K562 (cell line): ENCODE data around the gene SLC1A5. TPM values are rescaled to one million over a fixed set of nuclear protein-coding genes. Genes with fewer than 3 reads are reported as not detected.
A peak's percentile ranks its signal among the peaks of the same experiment; 100 is the strongest.

ENCODE experiments used
- ATAC-seq: fragments of 200-7000 bp; cut with Tn5 transposase; 3 replicates; pipeline ENCODE4 v1.9.1; 2020; ENCODE audit warnings: moderate library complexity
- BruUV-seq: library from RNA; stranded (reverse); fragments of 400-500 nt; replicated peaks from 2 replicates; lab custom pipeline; 2021; lab: Mats Ljungman, UMichigan
- CTCF ChIA-PET: fragments of 300-600 bp; formaldehyde crosslinking; extraction: SDS; loops from one replicate; lab custom pipeline; 2021; ENCODE audit warnings: low intra/inter-chr PET ratio; lab: Yijun Ruan, JAX
- POLR2A ChIA-PET: fragments of 300-600, 350-650 bp; sonication (Branson Sonifier 250); formaldehyde crosslinking; extraction: SDS; loops from one replicate; lab custom pipeline; 2021; ENCODE audit warnings: antibody characterized with exemption, inconsistent platforms; lab: Yijun Ruan, JAX
- DNase-seq, 4 experiments: peaks; one replicate each; pipeline versions ENCODE4 v3.0.0 to v3.0.0-alpha.2; 2011 to 2018; ENCODE audit warnings: low spot score in 3 of 4, mixed read lengths in 3 of 4; ENCODE audit errors: extremely low read depth in 1 of 4
- FAIRE-seq: peaks from 2 replicates; lab custom pipeline; 2011; peaks lifted over from hg19 to GRCh38; lab: Jason Lieb, UNC
- H2AFZ ChIP-seq: 2 replicates; pipeline ENCODE4 v1.6.0; 2011; ENCODE audit warnings: low read depth, low read length, control low read depth, inconsistent platforms
- H3K27ac ChIP-seq: fragments of 200-600 bp; 3 replicates; pipeline ENCODE4 v1.8.0; 2011; ENCODE audit warnings: low read depth, mild to moderate bottlenecking, control low read depth, inconsistent platforms, low read length, moderate library complexity, mixed read lengths; ENCODE audit errors: extremely low read depth
- H3K27me3 ChIP-seq, 2 experiments: fragments of 300-600 bp in 1 of 2; 2 replicates in 1 of 2; 3 replicates in 1 of 2; pipeline versions ENCODE4 v1.6.0 to v1.8.0; 2011; ENCODE audit warnings: inconsistent platforms in 2 of 2, low read length in 2 of 2, mild to moderate bottlenecking in 1 of 2, mixed read lengths in 1 of 2, moderate library complexity in 1 of 2; ENCODE audit not compliant: control insufficient read depth in 2 of 2, insufficient read depth in 2 of 2
- H3K36me3 ChIP-seq: fragments of 300-600 bp; 3 replicates; pipeline ENCODE4 v1.8.0; 2011; ENCODE audit warnings: mild to moderate bottlenecking, low read length, inconsistent platforms; ENCODE audit not compliant: control insufficient read depth, insufficient read depth
- H3K4me1 ChIP-seq, 2 experiments: fragments of 200-600 bp in 1 of 2; replicated peaks in 1 of 2; 2 replicates in 1 of 2; 3 replicates in 1 of 2; pipeline versions ENCODE4 v1.5.1 to v1.8.0; 2011; ENCODE audit warnings: inconsistent platforms in 2 of 2, low read length in 2 of 2, mild to moderate bottlenecking in 1 of 2, mixed read lengths in 1 of 2, moderate library complexity in 1 of 2; ENCODE audit not compliant: control insufficient read depth in 2 of 2, insufficient read depth in 2 of 2
- H3K4me2 ChIP-seq: 2 replicates; pipeline ENCODE4 v1.6.1; 2011; ENCODE audit warnings: low read length, control low read depth, inconsistent platforms, mixed read lengths; ENCODE audit not compliant: insufficient read depth
- H3K4me3 ChIP-seq: fragments of 200-600 bp; sonication (generic), shearing (Covaris generic); 2 replicates; pipeline ENCODE4 v1.5.1; 2016; ENCODE audit warnings: control low read depth, inconsistent platforms
- H3K79me2 ChIP-seq: fragments of 200-600 bp; 3 replicates; pipeline ENCODE4 v1.8.0; 2011; ENCODE audit warnings: low read length, inconsistent platforms; ENCODE audit not compliant: control insufficient read depth, insufficient read depth
- H3K9ac ChIP-seq, 2 experiments: 2 replicates each; pipeline versions ENCODE4 v1.6.0 to v1.6.1; 2011; ENCODE audit warnings: low read depth in 2 of 2, low read length in 2 of 2, control low read depth in 1 of 2, inconsistent platforms in 1 of 2, mild to moderate bottlenecking in 1 of 2, mixed read lengths in 1 of 2; ENCODE audit not compliant: insufficient read depth in 1 of 2
- H3K9me1 ChIP-seq: one replicate; pipeline ENCODE4 v1.6.0; 2011; ENCODE audit warnings: inconsistent platforms, mild to moderate bottlenecking, low read length, moderate library complexity; ENCODE audit not compliant: control insufficient read depth, insufficient read depth
- H3K9me3 ChIP-seq: replicated peaks from 2 replicates; pipeline ENCODE4 v1.5.1; 2011; ENCODE audit warnings: low read depth, low read length, inconsistent platforms; ENCODE audit not compliant: control insufficient read depth, insufficient read depth
- H4K20me1 ChIP-seq: replicated peaks from 2 replicates; pipeline ENCODE4 v1.6.1; 2011; ENCODE audit warnings: low read length, inconsistent platforms, mixed read lengths; ENCODE audit not compliant: control insufficient read depth, insufficient read depth
- ARNT ChIP-seq, 2 experiments: fragments of 450-650 bp; IDR thresholded peaks; 2 replicates each; pipeline ENCODE4 v1.6.1; 2016; ENCODE audit warnings: mild to moderate bottlenecking in 1 of 2
- CXXC5 ChIP-seq: fragments of 250-450 bp; sonication (Bioruptor Pico); IDR thresholded peaks from 2 replicates; pipeline ENCODE4 v1.8.0; 2022; ENCODE audit warnings: inconsistent platforms, mild to moderate bottlenecking, moderate library complexity
- E2F5 ChIP-seq: sonication (generic); formaldehyde crosslinking; IDR thresholded peaks from 2 replicates; pipeline ENCODE4 v1.8.0; 2022; ENCODE audit warnings: mild to moderate bottlenecking, missing genetic modification reagents
- ELF4 ChIP-seq: fragments of 450-650 bp; formaldehyde crosslinking; IDR thresholded peaks from 2 replicates; pipeline ENCODE4 v1.4.0; 2022; ENCODE audit warnings: missing genetic modification characterization
- FOXA1 ChIP-seq: fragments of 450-650 bp; IDR thresholded peaks from 2 replicates; pipeline ENCODE4 v1.6.1; 2016; ENCODE audit warnings: mild to moderate bottlenecking, borderline replicate concordance
- MLLT1 ChIP-seq, 2 experiments: fragments of 450-650 bp; IDR thresholded peaks; 2 replicates each; pipeline ENCODE4 v1.6.1; 2016
- NR1H2 ChIP-seq: sonication (generic); formaldehyde crosslinking; IDR thresholded peaks from 2 replicates; pipeline ENCODE4 v1.4.0; 2020; ENCODE audit warnings: mild to moderate bottlenecking, missing genetic modification reagents
- PTBP1 ChIP-seq: fragments of 200-400 bp; formaldehyde crosslinking; IDR thresholded peaks from 2 replicates; pipeline ENCODE4 v1.6.1; 2017; ENCODE audit warnings: low read depth, low read length
- SRSF7 ChIP-seq: fragments of 200-400 bp; formaldehyde crosslinking; optimal IDR thresholded peaks from 2 replicates; pipeline ENCODE3; 2017; ENCODE audit warnings: mild to moderate bottlenecking, low read depth, low read length
- TAF1 ChIP-seq: IDR thresholded peaks from 2 replicates; pipeline ENCODE4 v1.6.1; 2011; ENCODE audit warnings: mild to moderate bottlenecking, low read length, moderate library complexity; ENCODE audit not compliant: insufficient read depth, control insufficient read depth, severe bottlenecking; ENCODE audit errors: extremely low read depth
- TCF3 ChIP-seq: sonication (generic); formaldehyde crosslinking; IDR thresholded peaks from 2 replicates; pipeline ENCODE4 v1.4.0; 2020; ENCODE audit warnings: mild to moderate bottlenecking, missing genetic modification reagents
- TEAD4 ChIP-seq, 2 experiments: sonication (generic) in 1 of 2; formaldehyde crosslinking in 1 of 2; IDR thresholded peaks; 2 replicates each; pipeline versions ENCODE4 v1.6.1 to v1.8.0; 2012 to 2022; ENCODE audit warnings: borderline replicate concordance in 1 of 2, inconsistent platforms in 1 of 2, low read length in 1 of 2, mild to moderate bottlenecking in 1 of 2, missing genetic modification reagents in 1 of 2
- XRCC4 ChIP-seq: IDR thresholded peaks from one replicate; pipeline ENCODE4 v1.6.1; 2011; ENCODE audit not compliant: insufficient read depth, insufficient read length; ENCODE audit errors: extremely low read depth
- ZNF280A ChIP-seq: fragments of 450-650 bp; IDR thresholded peaks from 2 replicates; pipeline ENCODE4 v1.6.1; 2018; ENCODE audit warnings: mild to moderate bottlenecking, low read depth; ENCODE audit not compliant: partially characterized antibody
- ZNF449 ChIP-seq: fragments of 250-450 bp; sonication (Bioruptor Pico); IDR thresholded peaks from 2 replicates; pipeline ENCODE4 v1.8.0; 2022; ENCODE audit warnings: moderate library complexity, mild to moderate bottlenecking, inconsistent platforms
- WGBS: fragments of 100-300 bp; shearing (Covaris generic); methylation state at CpG from one replicate; pipeline ENCODE4 v1.1.6; 2016; ENCODE audit warnings: low coverage, mixed read lengths; ENCODE audit not compliant: insufficient coverage; ENCODE audit errors: missing lambda C conversion rate; 5-methylcytosine and 5-hydroxymethylcytosine counted together
- in situ Hi-C: fragments of 300-500 bp; cut with MboI; formaldehyde crosslinking; loops from 4 replicates; pipeline ENCODE4 v1.15.0; 2018; ENCODE audit warnings: inconsistent platforms, mixed read lengths
- intact Hi-C: fragments of 100-400 bp; cut with micrococcal nuclease; formaldehyde crosslinking; loops from 2 replicates; pipeline ENCODE4 v1.14.2; 2022
- polyA plus RNA-seq, 8 experiments: library from polyadenylated mRNA; depleted of rRNA in 4 of 8; stranded (reverse) in 5 of 8; unstranded in 3 of 8; fragments of >200 nt; fragmentation: Nextera tagmentation in 2 of 8; fragmentation: Illumina TruSeq in 1 of 8; extraction: Ambion mirVana in 2 of 8; extraction: Trizol in 1 of 8; gene quantifications; 2 replicates each; pipeline versions ENCODE4 v1.2.1 to v1.2.3, GENCODE V29; 2011 to 2014; ENCODE audit warnings: inconsistent platforms in 1 of 8, missing spikeins in 1 of 8
- total RNA-seq, 7 experiments: library from RNA; depleted of rRNA in 6 of 7; stranded (reverse); fragments of >200 nt in 6 of 7; fragmentation: Illumina TruSeq in 2 of 7; extraction: Trizol in 2 of 7; gene quantifications; 2 replicates each; pipeline versions ENCODE4 v1.2.1 to v1.2.3, GENCODE V29; 2011 to 2021; ENCODE audit warnings: low replicate concordance in 1 of 7

The SLC1A5 gene
- total and polyA plus RNA-seq, 9 of the 15 experiments (the other 6 are each of a cell fraction or from before 2014, with no cell fraction given): 31.2 to 417 (median 134) TPM

GRCh38 chr19:46785980-46786235 lies 2.5 kb downstream of the SLC1A5 start:
- in situ Hi-C loops (no loop called here), intact Hi-C loops (loop anchor here (5.0 kb wide), 1 partner anchor 41 kb away; no protein-coding TSS in a partner anchor)
- ChIA-PET POLR2A (interaction anchor here (0.5 to 5.9 kb wide), 21 partner anchors 8 to 863 kb away, joined by 3 to 89 read pairs (median 6); partner anchors contain the start of gene AP2S1), CTCF (no interaction called here)
- DNase-seq: no peak
- peak overlapping the region; percentile 91 for H3K4me3 ChIP-seq
- no peak for ATAC-seq
- H3K27me3 ChIP-seq: no peaks in the 10 kb centered on the region
- BruUV-seq: no TSS peak
- no peaks in the 10 kb centered on the region for H3K9me3 ChIP-seq
- peak overlapping the region; percentile 92 for H3K4me2 ChIP-seq
- no peak for FAIRE-seq
- peak overlapping the region; percentile 99; a peak in 3 of 4 replicates for H3K9ac ChIP-seq
- H3K27ac ChIP-seq: peak overlapping the region; percentile 95
- WGBS: 4% methylated on average over 4 of the region's 4 CpGs
- H2AFZ ChIP-seq: no peak overlapping the region
- H3K4me1 ChIP-seq: peaks cover 28 to 49% of the 10 kb centered on the region in 2 experiments
- H4K20me1 ChIP-seq: peaks cover 54% of the 10 kb centered on the region
- H3K36me3 ChIP-seq: peaks cover 57% of the 10 kb centered on the region
- H3K9me1 ChIP-seq: peaks cover 5% of the 10 kb centered on the region
- peaks cover 76% of the 10 kb centered on the region for H3K79me2 ChIP-seq
- TF ChIP-seq TCF3 (CRISPR knock-in tag) (no peak), ZNF280A (no peak), XRCC4 (no peak), NR1H2 (CRISPR knock-in tag) (0 out of 2 replicates have a peak, but pooled peaks have one; percentile 30), ELF4 (CRISPR knock-in tag) (no peak), FOXA1 (no peak), CXXC5 (CRISPR knock-in tag) (no peak), PTBP1 (no peak), E2F5 (0 out of 2 replicates have a peak, but pooled peaks have one; percentile 15), TAF1 (no peak), SRSF7 (no peak), TEAD4 (IDR thresholded peaks at IDR 0.05; ENCODE audit: low read length) (no peak), TEAD4 (CRISPR knock-in tag; IDR thresholded peaks at IDR 0.05; ENCODE audit: borderline replicate concordance) (0 out of 2 replicates have a peak, but pooled peaks have one; percentile 54), MLLT1 (IDR thresholded peaks at IDR 0.05) (peak; percentile 14 to 37; a peak in 2 of 4 replicates), ARNT (IDR thresholded peaks at IDR 0.05) (no peak), ZNF449 (CRISPR knock-in tag) (no peak)
